Mucosa of descending colon (tissue), 3 donors: ENCODE measurements around the gene CACHD1. TPM values are rescaled to one million over a fixed set of nuclear protein-coding genes. Genes with fewer than 3 reads are reported as not detected.

Experiments
- ATAC-seq: fragments of 200-7000 bp; cut with Tn5 transposase; one replicate; pipeline ENCODE4 v1.9.1; 2020; ENCODE audit warnings: mild to moderate bottlenecking, moderate library complexity
- DNase-seq, 3 donors: peaks; one replicate each; pipeline ENCODE4 v3.0.0-alpha.2; 2020
- H3K36me3 ChIP-seq: fragments of 200-600 bp; one replicate; pipeline ENCODE4 v1.8.0; 2021; ENCODE audit warnings: low read depth, mild to moderate bottlenecking
- H3K4me1 ChIP-seq: fragments of 200-600 bp; one replicate; pipeline ENCODE4 v1.8.0; 2021; ENCODE audit warnings: low read depth, mild to moderate bottlenecking
- H3K4me3 ChIP-seq: fragments of 200-600 bp; one replicate; pipeline ENCODE4 v1.8.0; 2021; ENCODE audit warnings: mild to moderate bottlenecking
- H3K9me3 ChIP-seq: fragments of 200-600 bp; one replicate; pipeline ENCODE4 v1.8.0; 2021; ENCODE audit warnings: mild to moderate bottlenecking
- intact Hi-C, 2 donors: fragments of 100-400 bp; cut with DNase I in 1 of 2; cut with micrococcal nuclease in 1 of 2; formaldehyde crosslinking; loops; one replicate each; pipeline versions ENCODE4 v1.11.0 to v1.11.1; 2022; cut with DNase I, micrococcal nuclease
- total RNA-seq, 3 donors: library from RNA; stranded (reverse); fragmentation: NEBNext Ultra II Directional in 2 of 3; extraction: Animal tissue kit (Norgen Biotek cat#: 25700) in 2 of 3; gene quantifications; one replicate each; pipeline versions ENCODE4 v1.2.1 to v1.2.4, GENCODE V29; 2021 to 2023
- TF ChIP-seq, protein P1 (sequence below): fragments of 200-600 bp; IDR thresholded peaks from one replicate; pipeline ENCODE4 v1.8.0; 2022; ENCODE audit warnings: antibody characterized with exemption, mild to moderate bottlenecking
- donor health status: DM: no; HTN: no; CAD: no; lungs with moderate emphysema.
- donor health status: DM: no; HTN: no; CAD: no.
- donor health status: DM: no; HTN: yes; CAD: no.

The CACHD1 gene
- total RNA-seq, 3 donors from 2014 or later: 1.3 to 3.7 (median 2.7) TPM

DNA sequence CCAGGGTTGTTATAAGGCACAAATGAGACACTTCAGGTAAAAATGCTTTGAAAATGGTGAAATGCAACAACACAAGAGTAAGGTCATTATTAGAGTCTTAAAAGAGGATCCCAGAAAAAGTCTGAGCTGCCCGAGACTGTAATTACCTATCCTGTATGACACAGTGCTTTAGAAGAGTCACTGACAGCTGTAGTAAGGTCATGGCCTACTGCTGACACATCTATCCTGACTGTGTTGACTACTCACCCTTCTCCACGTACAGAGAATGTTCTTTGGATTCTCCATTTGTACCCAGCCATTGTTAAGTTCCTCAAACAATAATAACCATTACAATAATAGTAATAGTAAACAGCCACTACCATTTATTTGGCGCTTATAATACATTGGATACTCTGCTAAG is 104.4 kb downstream of the CACHD1 start:
- ATAC-seq: no peak

DNA sequence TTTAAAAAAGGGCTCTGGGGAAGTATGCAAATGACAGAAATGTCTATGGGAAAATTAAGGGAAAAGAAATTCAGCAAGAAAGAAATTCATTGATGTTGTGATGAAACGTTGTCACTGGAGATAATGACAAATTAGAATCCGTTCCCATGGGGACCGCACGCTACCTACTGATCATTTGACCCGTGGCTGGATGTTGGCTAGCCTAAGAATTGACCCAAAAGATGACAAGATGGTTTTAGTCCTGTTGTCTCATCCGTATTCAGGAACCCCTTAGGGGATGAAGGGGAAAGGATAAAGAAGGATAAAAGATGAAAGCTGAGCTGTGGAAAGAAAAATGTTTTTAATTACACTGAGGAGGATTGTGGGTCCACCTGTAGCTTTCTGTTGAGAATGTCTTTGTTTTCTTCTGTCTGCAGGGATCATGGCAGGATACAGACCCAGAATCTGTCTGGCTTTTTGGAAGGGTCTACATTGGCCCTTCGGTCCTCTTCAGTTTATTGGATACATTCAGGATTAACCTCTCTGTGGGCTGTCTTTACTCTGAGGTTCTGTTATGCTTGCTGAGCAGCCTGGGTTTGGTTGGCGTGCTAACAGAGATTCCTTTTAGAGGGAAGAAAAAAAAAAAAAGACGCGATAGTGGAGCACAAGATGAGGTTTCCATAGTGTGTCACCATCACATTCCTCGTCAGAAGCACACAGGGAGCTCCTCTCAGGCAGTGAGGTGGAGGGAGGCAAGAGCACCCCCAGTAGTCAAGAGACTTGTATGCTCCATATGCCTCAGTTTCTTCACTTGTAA is 106.2 kb downstream of the CACHD1 start:
- Histone ChIP-seq H3K9me3 (no peaks in the 10 kb centered on the region), H3K4me1 (no peaks in the 10 kb centered on the region), H3K36me3 (no peaks in the 10 kb centered on the region), H3K4me3 (no peak overlapping the region)
- TF ChIP-seq, protein P1, sequence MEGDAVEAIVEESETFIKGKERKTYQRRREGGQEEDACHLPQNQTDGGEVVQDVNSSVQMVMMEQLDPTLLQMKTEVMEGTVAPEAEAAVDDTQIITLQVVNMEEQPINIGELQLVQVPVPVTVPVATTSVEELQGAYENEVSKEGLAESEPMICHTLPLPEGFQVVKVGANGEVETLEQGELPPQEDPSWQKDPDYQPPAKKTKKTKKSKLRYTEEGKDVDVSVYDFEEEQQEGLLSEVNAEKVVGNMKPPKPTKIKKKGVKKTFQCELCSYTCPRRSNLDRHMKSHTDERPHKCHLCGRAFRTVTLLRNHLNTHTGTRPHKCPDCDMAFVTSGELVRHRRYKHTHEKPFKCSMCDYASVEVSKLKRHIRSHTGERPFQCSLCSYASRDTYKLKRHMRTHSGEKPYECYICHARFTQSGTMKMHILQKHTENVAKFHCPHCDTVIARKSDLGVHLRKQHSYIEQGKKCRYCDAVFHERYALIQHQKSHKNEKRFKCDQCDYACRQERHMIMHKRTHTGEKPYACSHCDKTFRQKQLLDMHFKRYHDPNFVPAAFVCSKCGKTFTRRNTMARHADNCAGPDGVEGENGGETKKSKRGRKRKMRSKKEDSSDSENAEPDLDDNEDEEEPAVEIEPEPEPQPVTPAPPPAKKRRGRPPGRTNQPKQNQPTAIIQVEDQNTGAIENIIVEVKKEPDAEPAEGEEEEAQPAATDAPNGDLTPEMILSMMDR: no peak
- DNase-seq: no peak
- no peak for ATAC-seq
- intact Hi-C loops: no loop called here

More for the DNA sequence above, 104.4 kb downstream of the CACHD1 start:
- Histone ChIP-seq H3K36me3 (no peaks in the 10 kb centered on the region), H3K4me3 (no peak overlapping the region), H3K9me3 (no peaks in the 10 kb centered on the region), H3K4me1 (no peaks in the 10 kb centered on the region)
- DNase-seq: no peak
- TF ChIP-seq, protein P1: no peak
- intact Hi-C loops: no loop called here

DNA sequence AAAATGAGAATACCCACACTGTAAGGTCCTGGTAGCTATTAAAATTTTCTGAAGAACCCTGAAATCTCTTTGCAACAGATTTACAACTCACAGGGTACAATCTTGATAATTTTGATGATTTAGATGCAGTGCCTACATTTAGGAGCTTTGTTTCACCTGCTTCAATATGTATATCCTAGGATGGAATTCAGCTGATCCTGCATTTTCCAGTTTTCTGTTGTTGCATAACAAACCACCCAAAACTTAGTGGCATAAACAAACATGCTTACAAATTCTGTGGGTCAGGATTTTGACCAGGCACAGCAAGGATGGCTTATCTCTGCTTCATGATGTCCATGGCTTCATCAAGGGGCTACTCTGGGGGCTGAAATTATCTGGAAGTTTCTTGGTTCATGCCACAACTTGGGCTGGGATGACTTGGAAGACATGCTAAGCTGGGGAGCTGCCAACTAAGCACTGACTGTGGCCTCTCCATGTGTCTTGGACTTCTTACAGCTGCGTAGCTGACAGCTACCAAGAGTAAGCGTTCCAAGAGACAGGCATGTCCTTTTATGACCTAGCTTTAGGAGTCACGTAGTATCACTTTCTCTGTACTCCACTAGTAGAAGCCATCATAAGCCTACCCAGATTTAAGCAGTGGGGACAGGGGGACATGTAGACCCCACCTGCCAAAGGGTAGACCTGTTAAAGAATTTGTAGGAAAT is 108.5 kb downstream of the CACHD1 start:
- intact Hi-C loops: no loop called here
- H3K4me1 ChIP-seq: no peaks in the 10 kb centered on the region
- no peaks in the 10 kb centered on the region for H3K9me3 ChIP-seq
- DNase-seq: peak in 1 of 3 donors; percentile 5
- no peaks in the 10 kb centered on the region for H3K36me3 ChIP-seq
- TF ChIP-seq, protein P1: no peak
- no peak overlapping the region for H3K4me3 ChIP-seq
- no peak for ATAC-seq

DNA sequence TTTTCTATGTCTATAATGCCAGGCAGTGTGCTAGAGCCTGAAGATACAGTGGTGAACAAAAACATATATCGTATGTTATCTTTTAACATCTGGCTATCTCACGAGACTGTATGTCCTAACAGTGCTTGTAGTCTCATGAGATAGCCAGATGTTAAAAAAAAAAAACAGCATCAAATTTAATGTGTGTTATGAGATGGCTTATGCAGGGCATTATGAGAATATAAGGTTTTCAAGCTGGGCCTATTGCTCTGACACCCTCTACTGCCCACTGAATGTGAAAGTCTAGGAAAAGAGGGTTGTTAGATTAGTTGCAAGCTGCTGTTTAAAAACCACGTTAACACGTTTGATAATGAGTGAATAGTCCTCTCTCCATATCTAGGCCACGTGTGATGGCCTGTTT is 109.8 kb downstream of the CACHD1 start:
- H3K4me1 ChIP-seq: no peaks in the 10 kb centered on the region
- no peak overlapping the region for H3K4me3 ChIP-seq
- H3K36me3 ChIP-seq: no peaks in the 10 kb centered on the region
- no peaks in the 10 kb centered on the region for H3K9me3 ChIP-seq
- intact Hi-C loops: no loop called here
- DNase-seq: no peak
- TF ChIP-seq, protein P1: no peak
- no peak for ATAC-seq

DNA sequence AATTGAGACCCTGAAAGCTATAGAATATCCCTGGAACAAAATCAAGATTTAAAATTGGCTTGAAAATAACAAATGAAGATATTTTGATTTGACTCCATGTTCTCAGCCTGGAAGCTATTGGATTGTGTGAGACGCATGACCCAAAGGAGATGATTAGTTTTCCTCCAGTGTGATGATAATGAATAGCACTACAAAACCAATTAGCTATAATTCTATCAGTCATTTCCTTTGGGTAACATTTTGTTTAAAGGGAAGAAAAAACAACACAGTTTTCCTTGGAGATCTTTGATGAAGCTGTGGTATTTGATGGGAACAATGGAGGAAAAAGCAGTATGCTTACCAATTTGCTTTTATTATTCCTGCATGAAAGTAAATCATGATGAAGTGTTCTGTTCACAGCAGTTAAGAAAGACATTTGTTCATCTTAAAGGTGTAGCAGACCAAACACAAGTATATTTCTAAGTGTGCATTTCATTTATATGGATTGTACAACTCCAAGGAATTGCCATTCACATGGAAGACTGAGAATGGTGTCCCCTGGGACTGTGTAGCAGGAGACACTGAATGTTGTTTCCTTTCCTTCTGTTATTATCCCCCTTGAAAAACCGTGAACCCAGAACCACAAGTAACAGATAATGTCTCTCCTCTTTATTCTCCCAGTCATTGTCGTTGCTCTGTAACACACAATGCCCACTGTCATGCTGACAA is 111.4 kb downstream of the CACHD1 start:
- H3K4me3 ChIP-seq: no peak overlapping the region
- H3K4me1 ChIP-seq: no peaks in the 10 kb centered on the region
- no peaks in the 10 kb centered on the region for H3K9me3 ChIP-seq
- intact Hi-C loops: no loop called here
- ATAC-seq (no peak), DNase-seq (no peak)
- TF ChIP-seq, protein P1: no peak
- no peaks in the 10 kb centered on the region for H3K36me3 ChIP-seq
